K562 (cell line): ENCODE results near the gene P2RY6. TPM values are rescaled to one million over a fixed set of nuclear protein-coding genes. Genes with fewer than 3 reads are reported as not detected.

Experiments
- ATAC-seq: fragments of 200-7000 bp; cut with Tn5 transposase; 3 replicates; pipeline ENCODE4 v1.9.1; 2020; ENCODE audit warnings: moderate library complexity
- BruUV-seq: library from RNA; stranded (reverse); fragments of 400-500 nt; replicated peaks from 2 replicates; lab custom pipeline; 2021; lab: Mats Ljungman, UMichigan
- CTCF ChIA-PET: fragments of 300-600 bp; formaldehyde crosslinking; extraction: SDS; loops from one replicate; lab custom pipeline; 2021; ENCODE audit warnings: low intra/inter-chr PET ratio; lab: Yijun Ruan, JAX
- POLR2A ChIA-PET: fragments of 300-600, 350-650 bp; sonication (Branson Sonifier 250); formaldehyde crosslinking; extraction: SDS; loops from one replicate; lab custom pipeline; 2021; ENCODE audit warnings: antibody characterized with exemption, inconsistent platforms; lab: Yijun Ruan, JAX
- DNase-seq, 4 experiments: peaks; one replicate each; pipeline versions ENCODE4 v3.0.0 to v3.0.0-alpha.2; 2011 to 2018; ENCODE audit warnings: low spot score in 3 of 4, mixed read lengths in 3 of 4; ENCODE audit errors: extremely low read depth in 1 of 4
- FAIRE-seq: peaks from 2 replicates; lab custom pipeline; 2011; peaks lifted over from hg19 to GRCh38; lab: Jason Lieb, UNC
- H2AFZ ChIP-seq: 2 replicates; pipeline ENCODE4 v1.6.0; 2011; ENCODE audit warnings: low read depth, low read length, control low read depth, inconsistent platforms
- H3K27ac ChIP-seq: fragments of 200-600 bp; 3 replicates; pipeline ENCODE4 v1.8.0; 2011; ENCODE audit warnings: low read depth, mild to moderate bottlenecking, control low read depth, inconsistent platforms, low read length, moderate library complexity, mixed read lengths; ENCODE audit errors: extremely low read depth
- H3K27me3 ChIP-seq, 2 experiments: fragments of 300-600 bp in 1 of 2; 2 replicates in 1 of 2; 3 replicates in 1 of 2; pipeline versions ENCODE4 v1.6.0 to v1.8.0; 2011; ENCODE audit warnings: inconsistent platforms in 2 of 2, low read length in 2 of 2, mild to moderate bottlenecking in 1 of 2, mixed read lengths in 1 of 2, moderate library complexity in 1 of 2; ENCODE audit not compliant: control insufficient read depth in 2 of 2, insufficient read depth in 2 of 2
- H3K36me3 ChIP-seq: fragments of 300-600 bp; 3 replicates; pipeline ENCODE4 v1.8.0; 2011; ENCODE audit warnings: mild to moderate bottlenecking, low read length, inconsistent platforms; ENCODE audit not compliant: control insufficient read depth, insufficient read depth
- H3K4me1 ChIP-seq, 2 experiments: fragments of 200-600 bp in 1 of 2; replicated peaks in 1 of 2; 2 replicates in 1 of 2; 3 replicates in 1 of 2; pipeline versions ENCODE4 v1.5.1 to v1.8.0; 2011; ENCODE audit warnings: inconsistent platforms in 2 of 2, low read length in 2 of 2, mild to moderate bottlenecking in 1 of 2, mixed read lengths in 1 of 2, moderate library complexity in 1 of 2; ENCODE audit not compliant: control insufficient read depth in 2 of 2, insufficient read depth in 2 of 2
- H3K4me2 ChIP-seq: 2 replicates; pipeline ENCODE4 v1.6.1; 2011; ENCODE audit warnings: low read length, control low read depth, inconsistent platforms, mixed read lengths; ENCODE audit not compliant: insufficient read depth
- H3K4me3 ChIP-seq: fragments of 200-600 bp; sonication (generic), shearing (Covaris generic); 2 replicates; pipeline ENCODE4 v1.5.1; 2016; ENCODE audit warnings: control low read depth, inconsistent platforms
- H3K79me2 ChIP-seq: fragments of 200-600 bp; 3 replicates; pipeline ENCODE4 v1.8.0; 2011; ENCODE audit warnings: low read length, inconsistent platforms; ENCODE audit not compliant: control insufficient read depth, insufficient read depth
- H3K9ac ChIP-seq, 2 experiments: 2 replicates each; pipeline versions ENCODE4 v1.6.0 to v1.6.1; 2011; ENCODE audit warnings: low read depth in 2 of 2, low read length in 2 of 2, control low read depth in 1 of 2, inconsistent platforms in 1 of 2, mild to moderate bottlenecking in 1 of 2, mixed read lengths in 1 of 2; ENCODE audit not compliant: insufficient read depth in 1 of 2
- H3K9me1 ChIP-seq: one replicate; pipeline ENCODE4 v1.6.0; 2011; ENCODE audit warnings: inconsistent platforms, mild to moderate bottlenecking, low read length, moderate library complexity; ENCODE audit not compliant: control insufficient read depth, insufficient read depth
- H3K9me3 ChIP-seq: replicated peaks from 2 replicates; pipeline ENCODE4 v1.5.1; 2011; ENCODE audit warnings: low read depth, low read length, inconsistent platforms; ENCODE audit not compliant: control insufficient read depth, insufficient read depth
- H4K20me1 ChIP-seq: replicated peaks from 2 replicates; pipeline ENCODE4 v1.6.1; 2011; ENCODE audit warnings: low read length, inconsistent platforms, mixed read lengths; ENCODE audit not compliant: control insufficient read depth, insufficient read depth
- ARID3A ChIP-seq: IDR thresholded peaks from 2 replicates; pipeline ENCODE4 v1.6.1; 2012; ENCODE audit warnings: low read depth, low read length, improper control_type of control experiment, borderline replicate concordance
- CUX1 ChIP-seq: fragments of 200-800 bp; sonication (Bioruptor generic); IDR thresholded peaks from 2 replicates; pipeline ENCODE4 v1.6.1; 2016; ENCODE audit warnings: missing genetic modification characterization, missing compliant biosample characterization
- EHMT2 ChIP-seq: fragments of 450-650 bp; IDR thresholded peaks from 2 replicates; pipeline ENCODE4 v1.6.1; 2018; ENCODE audit warnings: antibody characterized with exemption
- GATA2 ChIP-seq: sonication (generic); formaldehyde crosslinking; IDR thresholded peaks from 2 replicates; pipeline ENCODE4 v1.4.0; 2020; ENCODE audit warnings: mild to moderate bottlenecking, missing genetic modification reagents
- GATAD2A ChIP-seq: fragments of 450-650 bp; IDR thresholded peaks from 2 replicates; pipeline ENCODE4 v1.6.1; 2017
- ILF3 ChIP-seq: fragments of 450-650 bp; IDR thresholded peaks from 2 replicates; pipeline ENCODE4 v1.6.1; 2018; ENCODE audit warnings: antibody characterized with exemption, mild to moderate bottlenecking, moderate library complexity, borderline replicate concordance
- MAFF ChIP-seq: IDR thresholded peaks from 2 replicates; pipeline ENCODE4 v1.6.1; 2012; ENCODE audit warnings: low read length, improper control_type of control experiment
- MAZ ChIP-seq, 2 experiments: fragments of 450-650 bp in 1 of 2; sonication (generic) in 1 of 2; formaldehyde crosslinking; IDR thresholded peaks in 1 of 2; conservative IDR thresholded peaks in 1 of 2; 2 replicates each; pipeline versions ENCODE4 v1.4.0 to v1.5.0; 2020; ENCODE audit warnings: mild to moderate bottlenecking in 1 of 2, missing genetic modification reagents in 1 of 2
- NFYB ChIP-seq: IDR thresholded peaks from 2 replicates; pipeline ENCODE4 v1.6.1; 2011; ENCODE audit warnings: mild to moderate bottlenecking, moderate library complexity; ENCODE audit not compliant: insufficient read length; ENCODE audit errors: extremely low read depth
- SRSF9 ChIP-seq: fragments of 200-400 bp; formaldehyde crosslinking; IDR thresholded peaks from 2 replicates; pipeline ENCODE4 v1.6.1; 2017; ENCODE audit warnings: low read depth, low read length, borderline replicate concordance
- ZC3H8 ChIP-seq: fragments of 450-650 bp; IDR thresholded peaks from 2 replicates; pipeline ENCODE4 v1.6.1; 2017
- ZMIZ1 ChIP-seq, 2 experiments: fragments of 150-350 bp in 1 of 2; IDR thresholded peaks; 2 replicates each; pipeline ENCODE4 v1.6.1; 2012 to 2016; ENCODE audit warnings: low read depth in 2 of 2, low read length in 2 of 2, mild to moderate bottlenecking in 1 of 2, moderate library complexity in 1 of 2
- ZNF347 ChIP-seq: fragments of 450-650 bp; formaldehyde crosslinking; IDR thresholded peaks from 2 replicates; pipeline ENCODE4 v1.4.0; 2020; ENCODE audit warnings: low read depth, mild to moderate bottlenecking, moderate library complexity
- WGBS: fragments of 100-300 bp; shearing (Covaris generic); methylation state at CpG from one replicate; pipeline ENCODE4 v1.1.6; 2016; ENCODE audit warnings: low coverage, mixed read lengths; ENCODE audit not compliant: insufficient coverage; ENCODE audit errors: missing lambda C conversion rate; 5-methylcytosine and 5-hydroxymethylcytosine counted together
- in situ Hi-C: fragments of 300-500 bp; cut with MboI; formaldehyde crosslinking; loops from 4 replicates; pipeline ENCODE4 v1.15.0; 2018; ENCODE audit warnings: inconsistent platforms, mixed read lengths
- intact Hi-C: fragments of 100-400 bp; cut with micrococcal nuclease; formaldehyde crosslinking; loops from 2 replicates; pipeline ENCODE4 v1.14.2; 2022
- polyA plus RNA-seq, 8 experiments: library from polyadenylated mRNA; depleted of rRNA in 4 of 8; stranded (reverse) in 5 of 8; unstranded in 3 of 8; fragments of >200 nt; fragmentation: Nextera tagmentation in 2 of 8; fragmentation: Illumina TruSeq in 1 of 8; extraction: Ambion mirVana in 2 of 8; extraction: Trizol in 1 of 8; gene quantifications; 2 replicates each; pipeline versions ENCODE4 v1.2.1 to v1.2.3, GENCODE V29; 2011 to 2014; ENCODE audit warnings: inconsistent platforms in 1 of 8, missing spikeins in 1 of 8
- total RNA-seq, 7 experiments: library from RNA; depleted of rRNA in 6 of 7; stranded (reverse); fragments of >200 nt in 6 of 7; fragmentation: Illumina TruSeq in 2 of 7; extraction: Trizol in 2 of 7; gene quantifications; 2 replicates each; pipeline versions ENCODE4 v1.2.1 to v1.2.3, GENCODE V29; 2011 to 2021; ENCODE audit warnings: low replicate concordance in 1 of 7

The P2RY6 gene
- total and polyA plus RNA-seq, 9 of the 15 experiments (the other 6 are each of a cell fraction or from before 2014, with no cell fraction given): not detected

GRCh38 chr11:73295996-73296318 is 23.8 kb downstream of the P2RY6 start:
- Histone ChIP-seq H3K9ac (no peak overlapping the region), H3K27ac (no peak overlapping the region), H3K4me2 (no peak overlapping the region), H2AFZ (no peak overlapping the region), H3K79me2 (no peaks in the 10 kb centered on the region), H3K9me3 (no peaks in the 10 kb centered on the region), H3K27me3 (peaks cover 26 to 38% of the 10 kb centered on the region in 2 experiments), H3K4me1 (peaks cover 0 to 10% of the 10 kb centered on the region in 2 experiments; a peak in 2 of 5 replicates), H3K9me1 (no peaks in the 10 kb centered on the region), H4K20me1 (peaks cover 9% of the 10 kb centered on the region), H3K4me3 (no peak overlapping the region), H3K36me3 (no peaks in the 10 kb centered on the region)
- FAIRE-seq (no peak), ATAC-seq (no peak), DNase-seq (no peak)
- WGBS: 45% methylated on average over 3 of the region's 3 CpGs
- in situ Hi-C loops (no loop called here), intact Hi-C loops (loop anchor here (2.0 kb wide), 1 partner anchor 39 kb away; no protein-coding TSS in a partner anchor)
- ChIA-PET POLR2A (no interaction called here), CTCF (interaction anchor here (0.6 to 2.3 kb wide), 3 partner anchors 39 to 355 kb away, joined by 4 to 30 read pairs (median 7); no protein-coding TSS in a partner anchor)
- no TSS peak for BruUV-seq
- TF ChIP-seq ZMIZ1 (IDR thresholded peaks at IDR 0.05; ENCODE audit: low read depth in 2 of 2, low read length in 2 of 2): no peak
- TF ChIP-seq ZC3H8: no peak
- TF ChIP-seq SRSF9: no peak
- TF ChIP-seq CUX1 (CRISPR knock-in tag): no peak
- no peak for TF ChIP-seq GATAD2A
- no peak for TF ChIP-seq ILF3
- no peak for TF ChIP-seq EHMT2
- TF ChIP-seq NFYB: no peak
- no peak for TF ChIP-seq ZNF347 (CRISPR knock-in tag)
- no peak for TF ChIP-seq GATA2 (CRISPR knock-in tag)
- TF ChIP-seq MAZ (CRISPR knock-in tag; conservative IDR thresholded peaks at IDR 0.05 in 1 of 2, IDR thresholded peaks at IDR 0.05 in 1 of 2): no peak
- no peak for TF ChIP-seq ARID3A
- TF ChIP-seq MAFF: no peak
